ENCODE data around the gene EXT2. TPM values are rescaled to one million over a fixed set of nuclear protein-coding genes. Genes with fewer than 3 reads are reported as not detected.

The EXT2 gene
- total and polyA plus RNA-seq, 4 experiments from 2014 or later, result 28.2 to 48.5 (median 35.7) TPM

GRCh38 chr11:44277196-44278090 is 182.0 kb downstream of the EXT2 start:
- POLR2A ChIA-PET (ENCODE audit: partially characterized antibody), result no interaction called here
- Histone ChIP-seq H3K9me3 (ENCODE audit: control insufficient read depth in 1 of 2, low read length in 2 of 2) (no peaks in the 10 kb centered on the region), H3K27ac (ENCODE audit: low read depth, low read length) (no peak overlapping the region), H3K27me3 (ENCODE audit: insufficient read depth, low read length) (no peaks in the 10 kb centered on the region), H3K4me3 (ENCODE audit: low read length in 2 of 2) (no peak overlapping the region), H3K36me3 (ENCODE audit: insufficient read depth, low read length) (no peaks in the 10 kb centered on the region), H3K4me1 (ENCODE audit: insufficient read depth, low read length) (no peaks in the 10 kb centered on the region)
- H3K4me3 Mint-ChIP-seq, result no peak overlapping the region
- H3K36me3 Mint-ChIP-seq, result no peaks in the 10 kb centered on the region
- no peak for DNase-seq
- intact Hi-C loops (cut with micrococcal nuclease), result no loop called here
- no peaks in the 10 kb centered on the region for H3K4me1 Mint-ChIP-seq
- H3K27me3 Mint-ChIP-seq, result peaks cover 0 to 6% of the 10 kb centered on the region in 2 donors
- H3K9me3 Mint-ChIP-seq, result no peaks in the 10 kb centered on the region
- CTCF ChIA-PET (ENCODE audit: partially characterized antibody), result interaction anchor here (1.4 to 2.9 kb wide), 2 partner anchors 9 to 11 kb away, joined by 3 to 15 read pairs; no protein-coding TSS in a partner anchor
- H3K27ac Mint-ChIP-seq, result no peak overlapping the region

DNA sequence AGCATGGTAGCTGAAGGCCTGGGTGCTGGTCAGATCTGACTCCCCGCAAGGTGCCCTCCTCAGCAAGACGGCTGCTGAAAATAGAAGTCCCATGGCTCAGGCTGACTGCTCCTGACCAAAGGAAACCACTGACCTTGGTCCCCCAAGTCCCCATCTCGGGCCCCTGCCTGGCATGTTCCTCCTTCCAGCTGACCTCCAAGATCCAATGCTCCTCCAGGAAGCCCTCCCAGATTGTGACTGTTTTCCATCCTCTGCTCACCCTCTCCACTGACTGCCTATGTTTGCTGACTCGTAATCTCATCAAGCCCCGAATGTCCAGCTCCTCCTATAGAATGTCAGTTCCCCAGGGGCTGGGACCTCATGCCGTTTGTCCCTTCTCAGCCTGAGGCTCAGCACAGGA is 184.0 kb downstream of the EXT2 start:
- Histone ChIP-seq H3K9me3 (ENCODE audit: control insufficient read depth in 1 of 2, low read length in 2 of 2) (no peaks in the 10 kb centered on the region), H3K4me3 (ENCODE audit: low read length in 2 of 2) (no peak overlapping the region), H3K36me3 (ENCODE audit: insufficient read depth, low read length) (no peaks in the 10 kb centered on the region), H3K4me1 (ENCODE audit: insufficient read depth, low read length) (no peaks in the 10 kb centered on the region), H3K27me3 (ENCODE audit: insufficient read depth, low read length) (no peaks in the 10 kb centered on the region), H3K27ac (ENCODE audit: low read depth, low read length) (no peak overlapping the region)
- no peak overlapping the region for H3K4me3 Mint-ChIP-seq
- intact Hi-C loops (cut with micrococcal nuclease), result no loop called here
- H3K27ac Mint-ChIP-seq, result no peak overlapping the region
- no peaks in the 10 kb centered on the region for H3K9me3 Mint-ChIP-seq
- H3K36me3 Mint-ChIP-seq, result no peaks in the 10 kb centered on the region
- POLR2A ChIA-PET (ENCODE audit: partially characterized antibody), result no interaction called here
- DNase-seq, result no peak
- no peaks in the 10 kb centered on the region for H3K4me1 Mint-ChIP-seq
- CTCF ChIA-PET (ENCODE audit: partially characterized antibody), result interaction anchor here (0.8 kb wide), 1 partner anchor 9 kb away, joined by 3 read pairs; no protein-coding TSS in a partner anchor
- peaks cover 0 to 6% of the 10 kb centered on the region in 2 donors for H3K27me3 Mint-ChIP-seq

DNA sequence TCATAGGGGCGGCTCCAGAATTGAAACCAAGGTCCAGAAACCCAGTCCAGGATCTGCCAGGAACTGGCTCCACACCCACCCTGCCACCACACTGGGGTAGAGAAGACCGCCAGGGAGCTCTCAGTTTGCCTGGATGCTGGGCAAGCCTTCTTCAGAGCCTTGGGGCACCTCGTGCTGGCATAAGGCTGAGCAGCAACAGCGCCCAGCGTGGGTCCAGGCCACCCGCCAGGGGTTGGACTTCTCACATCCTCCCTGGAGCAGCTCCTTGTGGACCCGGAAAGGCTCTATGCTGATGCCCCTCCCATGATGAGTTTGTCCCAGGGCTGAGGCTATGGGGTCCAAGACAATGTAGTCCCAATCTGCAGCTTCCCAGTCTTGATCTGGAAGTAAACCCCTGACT is 184.8 kb downstream of the EXT2 start:
- no peaks in the 10 kb centered on the region for H3K9me3 Mint-ChIP-seq
- Histone ChIP-seq H3K36me3 (ENCODE audit: insufficient read depth, low read length) (no peaks in the 10 kb centered on the region), H3K27ac (ENCODE audit: low read depth, low read length) (no peak overlapping the region), H3K4me3 (ENCODE audit: low read length in 2 of 2) (no peak overlapping the region), H3K4me1 (ENCODE audit: insufficient read depth, low read length) (no peaks in the 10 kb centered on the region), H3K27me3 (ENCODE audit: insufficient read depth, low read length) (no peaks in the 10 kb centered on the region), H3K9me3 (ENCODE audit: control insufficient read depth in 1 of 2, low read length in 2 of 2) (no peaks in the 10 kb centered on the region)
- intact Hi-C loops (cut with micrococcal nuclease), result loop anchor here (10.0 kb wide), 1 partner anchor 355 kb away; no protein-coding TSS in a partner anchor
- H3K4me1 Mint-ChIP-seq, result no peaks in the 10 kb centered on the region
- no peak overlapping the region for H3K4me3 Mint-ChIP-seq
- peaks cover 0 to 6% of the 10 kb centered on the region in 2 donors for H3K27me3 Mint-ChIP-seq
- no peaks in the 10 kb centered on the region for H3K36me3 Mint-ChIP-seq
- ChIA-PET POLR2A (ENCODE audit: partially characterized antibody) (no interaction called here), CTCF (ENCODE audit: partially characterized antibody) (no interaction called here)
- no peak for DNase-seq
- no peak overlapping the region for H3K27ac Mint-ChIP-seq

DNA sequence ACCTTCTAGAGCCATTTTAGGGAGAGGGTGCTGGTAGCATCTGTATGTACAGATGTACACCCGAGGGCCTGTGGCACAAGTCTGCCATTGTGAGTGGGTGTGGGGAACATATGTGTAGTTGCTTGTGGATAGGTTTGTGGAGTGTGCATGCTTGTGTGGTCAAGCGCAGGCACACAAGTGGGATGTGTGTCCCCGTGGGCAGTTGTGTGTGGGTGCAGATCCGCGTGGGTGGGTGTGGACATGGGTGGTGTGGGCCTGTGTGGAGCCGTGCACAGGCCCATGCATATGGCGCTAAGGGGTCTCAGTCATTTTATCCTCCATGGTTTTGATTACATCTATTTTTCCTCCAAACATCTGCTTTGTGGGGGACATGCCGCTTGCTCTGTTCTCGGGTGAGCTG is 185.7 kb downstream of the EXT2 start:
- Mint-ChIP-seq H3K4me3 (no peak overlapping the region), H3K36me3 (no peaks in the 10 kb centered on the region), H3K4me1 (peaks cover 0 to under 1% (median 0%) of the 10 kb centered on the region in 4 donors), H3K27me3 (peaks cover 0 to 6% of the 10 kb centered on the region in 2 donors), H3K9me3 (no peaks in the 10 kb centered on the region), H3K27ac (peak overlapping the region in 1 of 7 donors; percentile 52)
- no peak for DNase-seq
- Histone ChIP-seq H3K4me3 (ENCODE audit: low read length in 2 of 2) (no peak overlapping the region), H3K36me3 (ENCODE audit: insufficient read depth, low read length) (no peaks in the 10 kb centered on the region), H3K4me1 (ENCODE audit: insufficient read depth, low read length) (no peaks in the 10 kb centered on the region), H3K27ac (ENCODE audit: low read depth, low read length) (no peak overlapping the region), H3K9me3 (ENCODE audit: control insufficient read depth in 1 of 2, low read length in 2 of 2) (no peaks in the 10 kb centered on the region), H3K27me3 (ENCODE audit: insufficient read depth, low read length) (no peaks in the 10 kb centered on the region)
- CTCF ChIA-PET (ENCODE audit: partially characterized antibody), result no interaction called here
- POLR2A ChIA-PET (ENCODE audit: partially characterized antibody), result no interaction called here
- intact Hi-C loops (cut with micrococcal nuclease), result loop anchor here (10.0 kb wide), 1 partner anchor 354 kb away; no protein-coding TSS in a partner anchor

- Mint-ChIP-seq H3K36me3 (no peaks in the 10 kb centered on the region), H3K4me1 (peaks cover 0 to 2% (median 0%) of the 10 kb centered on the region in 4 donors), H3K4me3 (no peak overlapping the region), H3K27ac (no peak overlapping the region), H3K27me3 (peaks cover 2 to 6% of the 10 kb centered on the region in 2 donors), H3K9me3 (no peaks in the 10 kb centered on the region)
- intact Hi-C loops (cut with micrococcal nuclease), result loop anchor here (10.0 kb wide), 1 partner anchor 352 kb away; no protein-coding TSS in a partner anchor
- ChIA-PET CTCF (ENCODE audit: partially characterized antibody) (interaction anchor here (0.7 kb wide), 1 partner anchor 143 kb away, joined by 4 read pairs; no protein-coding TSS in a partner anchor), POLR2A (ENCODE audit: partially characterized antibody) (no interaction called here)
- Histone ChIP-seq H3K4me3 (ENCODE audit: low read length in 2 of 2) (no peak overlapping the region), H3K27me3 (ENCODE audit: insufficient read depth, low read length) (no peaks in the 10 kb centered on the region), H3K27ac (ENCODE audit: low read depth, low read length) (no peak overlapping the region), H3K4me1 (ENCODE audit: insufficient read depth, low read length) (no peaks in the 10 kb centered on the region), H3K9me3 (ENCODE audit: control insufficient read depth in 1 of 2, low read length in 2 of 2) (no peaks in the 10 kb centered on the region), H3K36me3 (ENCODE audit: insufficient read depth, low read length) (no peaks in the 10 kb centered on the region)
- no peak for DNase-seq
These were observed 187.1 kb downstream of the EXT2 start for GRCh38 chr11:44282620-44283019.

GRCh38 chr11:44285756-44286155 is 190.3 kb downstream of the EXT2 start:
- Histone ChIP-seq H3K4me3 (ENCODE audit: low read length in 2 of 2) (no peak overlapping the region), H3K4me1 (ENCODE audit: insufficient read depth, low read length) (no peaks in the 10 kb centered on the region), H3K27ac (ENCODE audit: low read depth, low read length) (no peak overlapping the region), H3K27me3 (ENCODE audit: insufficient read depth, low read length) (no peaks in the 10 kb centered on the region), H3K36me3 (ENCODE audit: insufficient read depth, low read length) (no peaks in the 10 kb centered on the region), H3K9me3 (ENCODE audit: control insufficient read depth in 1 of 2, low read length in 2 of 2) (no peaks in the 10 kb centered on the region)
- Mint-ChIP-seq H3K27ac (no peak overlapping the region), H3K4me3 (no peak overlapping the region), H3K9me3 (no peaks in the 10 kb centered on the region), H3K4me1 (peaks cover 0 to 2% (median 0%) of the 10 kb centered on the region in 4 donors), H3K36me3 (no peaks in the 10 kb centered on the region), H3K27me3 (peaks cover 5 to 6% of the 10 kb centered on the region in 2 donors)
- POLR2A ChIA-PET (ENCODE audit: partially characterized antibody), result no interaction called here
- CTCF ChIA-PET (ENCODE audit: partially characterized antibody), result interaction anchor here (1.3 to 4.2 kb wide), 7 partner anchors 9 to 254 kb away, joined by 4 to 27 read pairs (median 6); no protein-coding TSS in a partner anchor
- intact Hi-C loops (cut with micrococcal nuclease), result loop anchor here (10.0 kb wide), 1 partner anchor 349 kb away; no protein-coding TSS in a partner anchor
- no peak for DNase-seq

GRCh38 chr11:44286268-44286880 is 190.9 kb downstream of the EXT2 start:
- CTCF ChIA-PET (ENCODE audit: partially characterized antibody), result interaction anchor here (0.8 to 4.2 kb wide), 8 partner anchors 10 to 253 kb away, joined by 3 to 27 read pairs (median 6); no protein-coding TSS in a partner anchor
- Histone ChIP-seq H3K9me3 (ENCODE audit: control insufficient read depth in 1 of 2, low read length in 2 of 2) (no peaks in the 10 kb centered on the region), H3K27me3 (ENCODE audit: insufficient read depth, low read length) (no peaks in the 10 kb centered on the region), H3K4me3 (ENCODE audit: low read length in 2 of 2) (no peak overlapping the region), H3K4me1 (ENCODE audit: insufficient read depth, low read length) (no peaks in the 10 kb centered on the region), H3K27ac (ENCODE audit: low read depth, low read length) (no peak overlapping the region), H3K36me3 (ENCODE audit: insufficient read depth, low read length) (no peaks in the 10 kb centered on the region)
- intact Hi-C loops (cut with micrococcal nuclease), result loop anchor here (10.0 kb wide), 1 partner anchor 348 kb away; no protein-coding TSS in a partner anchor
- peaks cover 6 to 7% of the 10 kb centered on the region in 2 donors for H3K27me3 Mint-ChIP-seq
- DNase-seq, result peak in 4 of 5 donors; percentile 41 to 49 (median 46)
- no peaks in the 10 kb centered on the region for H3K9me3 Mint-ChIP-seq
- POLR2A ChIA-PET (ENCODE audit: partially characterized antibody), result no interaction called here
- H3K4me1 Mint-ChIP-seq, result peaks cover 0 to 2% (median 0%) of the 10 kb centered on the region in 4 donors
- peak overlapping the region in 1 of 7 donors; percentile 56 for H3K27ac Mint-ChIP-seq
- no peaks in the 10 kb centered on the region for H3K36me3 Mint-ChIP-seq
- H3K4me3 Mint-ChIP-seq, result no peak overlapping the region
